ENCODE results near the gene EXOC3.

The EXOC3 gene

GRCh38 chr5:478982-479535 lies 36.1 kb downstream of the EXOC3 start:
- DNase-seq, result no peak
- Histone ChIP-seq H3K36me3 (replicated peaks) (no peaks in the 10 kb centered on the region), H3K27me3 (replicated peaks) (peaks cover 30% of the 10 kb centered on the region), H3K27ac (no peak overlapping the region), H3K4me3 (ENCODE audit: low read depth, low read length) (no peak overlapping the region)
- TF ChIP-seq CTCF (IDR thresholded peaks at IDR 0.05; ENCODE audit: low read depth, low read length, missing control alignments), result no peak
- in situ Hi-C loops (cut with HindIII; ENCODE audit: low pct_ligation_motif_present, low sequenced_read_pairs), result no loop called here

- H3K27ac ChIP-seq, result no peak overlapping the region
- in situ Hi-C loops (cut with HindIII; ENCODE audit: low pct_ligation_motif_present, low sequenced_read_pairs), result no loop called here
These were observed 36.8 kb downstream of the EXOC3 start for GRCh38 chr5:479566-480319.

DNA sequence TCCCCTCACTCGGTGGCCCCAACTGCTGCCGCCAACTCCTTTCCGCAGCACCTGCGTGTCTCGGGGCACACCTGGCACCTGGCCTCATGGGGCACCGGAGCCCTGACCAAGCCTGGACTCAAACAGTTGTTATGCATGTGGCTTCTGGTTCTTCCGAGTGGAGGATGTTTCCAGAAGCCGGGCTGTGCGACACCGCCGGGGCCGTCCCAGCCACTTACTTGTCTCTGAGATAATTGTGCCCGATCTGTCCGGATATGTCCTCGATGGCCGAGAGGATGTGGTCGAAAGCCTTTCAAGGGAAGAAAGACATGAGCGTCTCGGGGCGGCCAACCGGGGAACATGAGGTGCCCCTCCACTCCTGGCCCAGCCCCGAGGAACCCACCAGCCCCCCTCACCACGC lies 38.4 kb downstream of the EXOC3 start:
- Histone ChIP-seq H3K36me3 (replicated peaks) (no peaks in the 10 kb centered on the region), H3K27me3 (replicated peaks) (peaks cover 13% of the 10 kb centered on the region), H3K27ac (no peak overlapping the region), H3K4me3 (ENCODE audit: low read depth, low read length) (no peak overlapping the region)
- in situ Hi-C loops (cut with HindIII; ENCODE audit: low pct_ligation_motif_present, low sequenced_read_pairs), result no loop called here
- no peak for TF ChIP-seq CTCF (IDR thresholded peaks at IDR 0.05; ENCODE audit: low read depth, low read length, missing control alignments)
- no peak for DNase-seq

More at GRCh38 chr5:479566-480319, 36.8 kb downstream of the EXOC3 start:
- TF ChIP-seq CTCF (IDR thresholded peaks at IDR 0.05; ENCODE audit: low read depth, low read length, missing control alignments), result no peak
- DNase-seq, result no peak
- Histone ChIP-seq H3K36me3 (replicated peaks) (no peaks in the 10 kb centered on the region), H3K4me3 (ENCODE audit: low read depth, low read length) (no peak overlapping the region), H3K27me3 (replicated peaks) (peaks cover 29% of the 10 kb centered on the region)

DNA sequence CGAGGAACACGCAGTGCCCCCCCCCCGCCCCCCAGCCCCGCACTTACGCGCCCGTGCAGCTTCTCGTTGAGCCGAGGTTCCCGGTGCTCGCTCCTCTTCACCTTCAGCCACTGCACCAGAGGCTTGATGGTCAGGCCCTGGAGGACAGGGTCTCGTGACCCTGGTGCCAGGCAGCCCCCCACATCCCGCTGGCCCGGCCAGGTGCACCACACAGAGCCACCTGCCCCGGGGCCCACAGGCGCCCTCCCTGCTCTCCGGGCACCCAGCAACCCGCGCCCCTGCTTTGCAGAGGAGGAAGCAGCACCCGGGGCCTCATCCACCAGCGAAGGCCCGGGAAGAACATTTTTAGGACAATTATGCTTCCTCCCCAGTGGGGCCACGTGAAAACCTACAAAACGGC lies 39.0 kb downstream of the EXOC3 start:
- no peak for TF ChIP-seq CTCF (IDR thresholded peaks at IDR 0.05; ENCODE audit: low read depth, low read length, missing control alignments)
- DNase-seq, result no peak
- in situ Hi-C loops (cut with HindIII; ENCODE audit: low pct_ligation_motif_present, low sequenced_read_pairs), result no loop called here
- Histone ChIP-seq H3K36me3 (replicated peaks) (no peaks in the 10 kb centered on the region), H3K27ac (no peak overlapping the region), H3K27me3 (replicated peaks) (peaks cover 6% of the 10 kb centered on the region), H3K4me3 (ENCODE audit: low read depth, low read length) (no peak overlapping the region)

GRCh38 chr5:482506-482905 lies 39.5 kb downstream of the EXOC3 start:
- H3K4me3 ChIP-seq (ENCODE audit: low read depth, low read length), result no peak overlapping the region
- H3K27me3 ChIP-seq (replicated peaks), result peaks cover 3% of the 10 kb centered on the region
- no peak for DNase-seq
- in situ Hi-C loops (cut with HindIII; ENCODE audit: low pct_ligation_motif_present, low sequenced_read_pairs), result no loop called here
- no peak overlapping the region for H3K27ac ChIP-seq
- TF ChIP-seq CTCF (IDR thresholded peaks at IDR 0.05; ENCODE audit: low read depth, low read length, missing control alignments), result no peak
- H3K36me3 ChIP-seq (replicated peaks), result no peaks in the 10 kb centered on the region
